ENCODE measurements around the gene IL21R. TPM values are rescaled to one million over a fixed set of nuclear protein-coding genes. Genes with fewer than 3 reads are reported as not detected.
A peak's percentile ranks its signal among the peaks of the same experiment; 100 is the strongest.

The IL21R gene
- total and polyA plus RNA-seq, 11 donors = 0.04 to 6.0 (median 0.26) TPM; not detected in 1

DNA sequence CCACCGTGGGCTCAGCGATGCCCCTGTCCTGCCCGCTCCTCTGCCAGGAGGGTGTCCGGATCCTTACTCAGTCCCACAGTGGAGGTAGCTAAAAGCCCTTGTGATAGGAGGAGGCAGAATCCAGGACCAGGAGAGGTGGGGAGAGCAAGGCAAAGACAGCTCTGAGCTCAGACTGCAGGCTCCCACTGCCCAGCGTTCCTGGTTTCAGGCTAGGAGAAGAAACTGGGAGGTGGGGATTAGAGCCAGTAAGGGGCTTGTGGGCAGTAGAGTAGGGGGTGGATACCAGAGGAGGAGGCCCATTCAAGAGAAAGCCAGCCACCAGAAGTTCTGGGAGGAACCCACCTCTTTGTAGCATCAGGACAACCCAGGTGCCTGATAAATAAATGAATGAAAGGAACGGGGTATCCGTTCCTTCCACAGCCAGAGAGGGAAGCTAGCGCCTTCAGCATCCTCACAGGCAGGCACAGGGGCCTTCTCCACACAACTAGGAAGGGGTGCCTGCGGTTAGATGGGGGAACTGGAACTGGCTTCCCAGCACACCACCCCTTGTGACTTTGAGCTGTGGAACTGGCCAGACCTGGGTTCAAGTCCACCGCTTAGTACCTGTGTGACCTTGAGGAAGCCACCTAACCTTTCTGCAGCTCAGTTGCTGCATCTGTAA, 2.3 kb downstream of the IL21R start:
- Histone ChIP-seq H3K9me3 (no peaks in the 10 kb centered on the region), H3K36me3 (no peaks in the 10 kb centered on the region), H3K4me3 (peak overlapping the region in 1 of 12 donors; percentile 61), H3K27ac (peak overlapping the region in 1 of 12 donors; percentile 71), H3K27me3 (peaks cover 0 to 23% (median 2%) of the 10 kb centered on the region in 9 donors), H3K4me1 (peaks cover 0 to 81% (median 11%) of the 10 kb centered on the region in 12 donors)
- no peak for TF ChIP-seq POLR2A (IDR thresholded peaks at IDR 0.05)
- no peak for TF ChIP-seq CTCF (IDR thresholded peaks at IDR 0.05)
- intact Hi-C loops (cut with DNase I) = no loop called here
- ATAC-seq (no peak), DNase-seq (no peak)
- WGBS, 4 donors = 86 to 90% (median 88%) methylated on average over 10 of the region's 10 CpGs

- H3K4me1 ChIP-seq = peaks cover 0 to 74% (median 11%) of the 10 kb centered on the region in 12 donors
- intact Hi-C loops (cut with DNase I) = no loop called here
- peaks cover 0 to 23% (median 2%) of the 10 kb centered on the region in 9 donors for H3K27me3 ChIP-seq
- H3K27ac ChIP-seq = peak overlapping the region in 1 of 12 donors; percentile 55
- no peak for ATAC-seq
- peak overlapping the region in 1 of 12 donors; percentile 61 for H3K4me3 ChIP-seq
- DNase-seq = no peak
- WGBS, 4 donors = 56 to 62% (median 59%) methylated on average over 8 to 19 of the region's 19 CpGs
- peaks cover 0 to 7% (median 0%) of the 10 kb centered on the region in 12 donors for H3K9me3 ChIP-seq
- TF ChIP-seq POLR2A (IDR thresholded peaks at IDR 0.05) (no peak), CTCF (IDR thresholded peaks at IDR 0.05) (no peak)
- no peaks in the 10 kb centered on the region for H3K36me3 ChIP-seq
These were observed 3.8 kb downstream of the IL21R start for GRCh38 chr16:27405546-27406451.

GRCh38 chr16:27406511-27407128, 4.6 kb downstream of the IL21R start:
- H3K27me3 ChIP-seq = peaks cover 0 to 23% (median 2%) of the 10 kb centered on the region in 9 donors
- peaks cover 0 to 70% (median 10%) of the 10 kb centered on the region in 12 donors for H3K4me1 ChIP-seq
- DNase-seq = no peak
- peak overlapping the region in 1 of 12 donors; percentile 61 for H3K4me3 ChIP-seq
- TF ChIP-seq CTCF (IDR thresholded peaks at IDR 0.05) = no peak
- intact Hi-C loops (cut with DNase I) = no loop called here
- peak overlapping the region in 1 of 12 donors; percentile 55 for H3K27ac ChIP-seq
- no peaks in the 10 kb centered on the region for H3K36me3 ChIP-seq
- H3K9me3 ChIP-seq = peaks cover 0 to 7% (median 0%) of the 10 kb centered on the region in 12 donors
- no peak for ATAC-seq
- 59 to 79% (median 74%) methylated on average over 6 of the region's 6 CpGs for WGBS, 4 donors

Measured in heart left ventricle (tissue), 16 donors.